Sigmoid colon (tissue), 7 donors: Measurements from ENCODE around the gene SNX3. TPM values are rescaled to one million over a fixed set of nuclear protein-coding genes. Genes with fewer than 3 reads are reported as not detected.

ENCODE experiments used
- DNase-seq: peaks from one replicate; pipeline ENCODE4 v3.0.0-alpha.2; 2019
- H3K27ac ChIP-seq, 4 donors: fragments of 200-600 bp; sonication (generic); one replicate each; pipeline ENCODE4 v1.5.1; 2016 to 2019; ENCODE audit warnings: mild to moderate bottlenecking in 1 of 4
- H3K27me3 ChIP-seq, 3 donors: fragments of 200-600 bp; sonication (generic); one replicate each; pipeline ENCODE4 v1.5.1; 2019; ENCODE audit warnings: mild to moderate bottlenecking in 1 of 3
- H3K36me3 ChIP-seq, 4 donors: fragments of 200-600 bp; sonication (generic); one replicate each; pipeline ENCODE4 v1.5.1; 2016 to 2019
- H3K4me1 ChIP-seq, 4 donors: fragments of 200-600 bp; sonication (generic); one replicate each; pipeline ENCODE4 v1.5.1; 2017 to 2019
- H3K4me3 ChIP-seq, 4 donors: fragments of 200-600 bp; sonication (generic); one replicate each; pipeline ENCODE4 v1.5.1; 2017 to 2019; ENCODE audit warnings: mild to moderate bottlenecking in 2 of 4, moderate library complexity in 1 of 4
- H3K9me3 ChIP-seq, 4 donors: fragments of 200-600 bp in 3 of 4; sonication (generic) in 3 of 4; one replicate each; pipeline versions ENCODE4 v1.5.1 to v1.6.1; 2013 to 2019
- EP300 ChIP-seq, 4 donors: sonication (generic); formaldehyde crosslinking; IDR thresholded peaks; one replicate each; pipeline ENCODE4 v1.6.1; 2017; ENCODE audit warnings: antibody characterized with exemption in 4 of 4
- POLR2A ChIP-seq, 2 donors: fragments of 450-650 bp; IDR thresholded peaks; one replicate each; pipeline ENCODE4 v1.6.1; 2016; ENCODE audit warnings: antibody characterized with exemption in 2 of 2, mild to moderate bottlenecking in 2 of 2, moderate library complexity in 2 of 2
- POLR2AphosphoS5 ChIP-seq, 4 donors: sonication (generic); formaldehyde crosslinking; IDR thresholded peaks; one replicate each; pipeline ENCODE4 v1.6.1; 2017; ENCODE audit warnings: antibody characterized with exemption in 4 of 4
- WGBS, 2 donors: extraction: QIAGEN DNeasy Blood & Tissue Kit; methylation state at CpG; one replicate each; pipeline ENCODE4 v1.1.7; 2013; 5-methylcytosine and 5-hydroxymethylcytosine counted together
- intact Hi-C: fragments of 100-400 bp; cut with DNase I; formaldehyde crosslinking; loops from one replicate; pipeline ENCODE4 v1.15.1; 2023
- polyA plus RNA-seq, 3 donors: library from polyadenylated mRNA; stranded (reverse); fragments of 200-250 nt; gene quantifications; one replicate each; pipeline ENCODE4 v1.2.3, GENCODE V29; 2013
- total RNA-seq, 4 donors: library from RNA; depleted of rRNA; stranded (reverse); fragments of >200 nt; gene quantifications; one replicate each; pipeline ENCODE4 v1.1.0, GENCODE V29; 2016
- TF ChIP-seq, protein P1 (sequence below), 4 experiments: fragments of 450-650 bp in 3 of 4; fragments of 200-600 bp in 1 of 4; IDR thresholded peaks; one replicate each; pipeline ENCODE4 v1.5.1; 2016 to 2019; ENCODE audit warnings: antibody characterized with exemption in 4 of 4, mild to moderate bottlenecking in 3 of 4, moderate library complexity in 2 of 4
- donor health status: healthy with polysubstance abuse.
- donor health status: Bipolar disorder and iron deficiency.
- donor health status: healthy.

The SNX3 gene
- total and polyA plus RNA-seq, 7 donors: 135 to 242 (median 220) TPM

DNA sequence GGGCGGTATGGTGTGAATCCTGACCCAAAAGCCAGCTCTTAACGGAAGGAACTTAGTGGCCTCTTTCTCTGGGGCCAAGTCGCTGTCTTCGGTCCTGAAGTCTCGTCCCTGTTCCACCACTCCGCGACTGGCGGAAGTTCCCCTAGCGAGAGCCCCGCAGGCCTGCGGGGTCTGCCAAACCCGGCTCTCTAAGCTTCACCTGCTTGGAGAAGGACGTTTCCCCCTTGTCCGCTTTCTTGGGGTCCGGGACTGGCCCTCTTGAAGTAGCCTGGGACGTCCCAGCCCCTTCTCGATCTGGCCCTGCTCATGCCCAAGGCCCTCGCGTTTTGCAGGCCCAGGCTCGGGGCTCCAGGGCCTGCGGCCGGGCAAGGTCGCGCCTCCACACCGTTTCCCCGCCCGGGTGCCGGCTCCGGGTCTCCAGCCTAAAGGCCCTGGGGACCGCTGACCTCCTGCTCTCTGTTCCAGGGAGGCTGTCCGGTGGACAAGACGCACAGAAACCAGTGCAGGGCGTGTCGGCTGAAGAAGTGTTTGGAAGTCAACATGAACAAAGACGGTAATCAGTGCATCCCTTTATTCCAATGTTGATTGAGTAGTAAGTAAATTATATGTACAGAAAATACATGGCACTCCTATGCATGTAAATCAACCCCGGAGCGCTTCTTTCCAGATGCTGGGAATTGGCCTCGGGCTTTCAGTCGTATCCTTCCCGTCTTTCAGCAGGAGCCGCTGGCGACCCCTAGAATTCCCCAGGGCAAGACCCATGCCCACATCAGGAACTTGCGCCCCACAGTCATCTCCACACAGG lies 86.3 kb downstream of the SNX3 start:
- no peak for DNase-seq

DNA sequence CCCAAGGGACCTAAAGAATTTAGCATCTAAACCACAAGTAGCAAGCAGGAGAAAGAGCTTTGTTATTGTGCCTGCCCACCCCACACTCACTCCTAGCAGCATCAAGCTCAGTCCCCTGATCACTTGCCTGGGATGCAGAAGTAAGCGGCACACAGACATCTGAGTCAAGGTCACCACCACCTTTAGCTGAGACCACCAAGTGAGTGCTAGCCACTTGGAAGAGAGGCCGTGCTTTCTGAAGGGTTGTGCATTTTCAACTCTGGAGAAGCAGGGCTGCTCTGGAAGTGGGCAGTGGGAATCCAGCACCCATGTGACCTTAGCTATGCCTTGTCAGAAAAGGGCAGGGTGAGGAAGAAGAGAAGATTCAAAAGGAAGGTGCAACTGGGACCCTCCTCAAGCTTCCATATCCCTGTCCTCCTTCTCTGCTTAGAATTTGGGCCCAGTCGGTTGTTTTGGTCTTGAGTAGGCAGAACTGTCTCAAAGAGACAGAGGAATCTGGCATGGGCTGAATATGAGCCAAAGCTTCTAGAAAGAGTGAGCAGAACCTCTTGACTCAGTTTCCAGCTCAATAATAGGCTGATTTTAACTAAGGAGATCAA lies 88.8 kb downstream of the SNX3 start:
- 27 to 67% methylated on average over 3 of the region's 3 CpGs for WGBS, 2 donors
- H3K4me1 ChIP-seq: peaks cover 0 to 46% (median 43%) of the 10 kb centered on the region in 4 donors

More for the DNA sequence above, 86.3 kb downstream of the SNX3 start:
- intact Hi-C loops: no loop called here
- H3K36me3 ChIP-seq: no peaks in the 10 kb centered on the region
- peaks cover 44 to 100% (median 80%) of the 10 kb centered on the region in 3 donors for H3K27me3 ChIP-seq
- peaks cover 0 to 21% (median 17%) of the 10 kb centered on the region in 4 donors for H3K4me1 ChIP-seq
- no peaks in the 10 kb centered on the region for H3K9me3 ChIP-seq
- WGBS, 2 donors: 11 to 21% methylated on average over 43 of the region's 43 CpGs
- TF ChIP-seq POLR2AphosphoS5 (IDR thresholded peaks at IDR 0.05): no peak
- TF ChIP-seq, protein P1, sequence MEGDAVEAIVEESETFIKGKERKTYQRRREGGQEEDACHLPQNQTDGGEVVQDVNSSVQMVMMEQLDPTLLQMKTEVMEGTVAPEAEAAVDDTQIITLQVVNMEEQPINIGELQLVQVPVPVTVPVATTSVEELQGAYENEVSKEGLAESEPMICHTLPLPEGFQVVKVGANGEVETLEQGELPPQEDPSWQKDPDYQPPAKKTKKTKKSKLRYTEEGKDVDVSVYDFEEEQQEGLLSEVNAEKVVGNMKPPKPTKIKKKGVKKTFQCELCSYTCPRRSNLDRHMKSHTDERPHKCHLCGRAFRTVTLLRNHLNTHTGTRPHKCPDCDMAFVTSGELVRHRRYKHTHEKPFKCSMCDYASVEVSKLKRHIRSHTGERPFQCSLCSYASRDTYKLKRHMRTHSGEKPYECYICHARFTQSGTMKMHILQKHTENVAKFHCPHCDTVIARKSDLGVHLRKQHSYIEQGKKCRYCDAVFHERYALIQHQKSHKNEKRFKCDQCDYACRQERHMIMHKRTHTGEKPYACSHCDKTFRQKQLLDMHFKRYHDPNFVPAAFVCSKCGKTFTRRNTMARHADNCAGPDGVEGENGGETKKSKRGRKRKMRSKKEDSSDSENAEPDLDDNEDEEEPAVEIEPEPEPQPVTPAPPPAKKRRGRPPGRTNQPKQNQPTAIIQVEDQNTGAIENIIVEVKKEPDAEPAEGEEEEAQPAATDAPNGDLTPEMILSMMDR (IDR thresholded peaks at IDR 0.05): no peak
- TF ChIP-seq EP300 (IDR thresholded peaks at IDR 0.05): no peak
- no peak for TF ChIP-seq POLR2A (IDR thresholded peaks at IDR 0.05)
- no peak overlapping the region for H3K27ac ChIP-seq
- no peak overlapping the region for H3K4me3 ChIP-seq

DNA sequence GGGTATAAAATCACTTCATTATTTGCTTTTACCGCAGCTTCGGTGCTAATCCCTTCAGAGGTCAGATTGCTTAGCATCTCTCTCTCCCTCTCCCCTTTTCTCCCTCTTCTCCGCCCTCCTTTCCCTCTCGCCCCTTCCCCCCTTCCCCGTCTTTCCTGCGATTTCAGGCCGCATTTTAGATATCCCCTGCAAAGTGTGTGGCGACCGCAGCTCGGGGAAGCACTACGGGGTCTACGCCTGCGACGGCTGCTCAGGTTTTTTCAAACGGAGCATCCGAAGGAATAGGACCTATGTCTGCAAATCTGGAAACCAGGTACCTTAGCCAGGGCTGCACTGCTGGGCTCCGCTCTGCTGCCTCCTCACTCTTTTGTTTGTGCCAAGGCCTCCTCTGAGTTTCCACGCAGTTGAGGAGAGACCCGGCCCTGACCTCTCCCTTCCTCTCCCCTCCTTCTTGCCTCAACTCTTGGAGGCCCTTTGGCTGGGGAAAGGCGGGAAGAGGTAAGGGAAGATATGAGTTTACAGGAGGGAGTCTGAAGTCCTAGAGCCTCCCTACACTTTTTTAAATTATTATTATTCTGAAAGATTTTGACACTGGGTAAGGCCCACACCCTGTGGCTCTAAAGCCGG lies 89.4 kb downstream of the SNX3 start:
- Histone ChIP-seq H3K4me1 (peaks cover 0 to 50% (median 47%) of the 10 kb centered on the region in 4 donors), H3K27me3 (peaks cover 67 to 100% (median 94%) of the 10 kb centered on the region in 3 donors)

More for the DNA sequence above, 88.8 kb downstream of the SNX3 start:
- Histone ChIP-seq H3K36me3 (no peaks in the 10 kb centered on the region), H3K9me3 (no peaks in the 10 kb centered on the region), H3K27ac (no peak overlapping the region), H3K4me3 (no peak overlapping the region), H3K27me3 (peaks cover 65 to 100% (median 94%) of the 10 kb centered on the region in 3 donors)
- intact Hi-C loops: no loop called here
- DNase-seq: no peak
- TF ChIP-seq POLR2AphosphoS5 (IDR thresholded peaks at IDR 0.05): no peak
- no peak for TF ChIP-seq POLR2A (IDR thresholded peaks at IDR 0.05)
- TF ChIP-seq EP300 (IDR thresholded peaks at IDR 0.05): no peak
- TF ChIP-seq, protein P1 (IDR thresholded peaks at IDR 0.05): no peak

More for the DNA sequence above, 89.4 kb downstream of the SNX3 start:
- H3K36me3 ChIP-seq: no peaks in the 10 kb centered on the region
- no peak overlapping the region for H3K4me3 ChIP-seq
- 16 to 41% methylated on average over 21 of the region's 21 CpGs for WGBS, 2 donors
- no peaks in the 10 kb centered on the region for H3K9me3 ChIP-seq
- DNase-seq: no peak
- no peak overlapping the region for H3K27ac ChIP-seq
- intact Hi-C loops: no loop called here
- TF ChIP-seq, protein P1 (IDR thresholded peaks at IDR 0.05): no peak
- TF ChIP-seq POLR2A (IDR thresholded peaks at IDR 0.05) (no peak), POLR2AphosphoS5 (IDR thresholded peaks at IDR 0.05) (no peak), EP300 (IDR thresholded peaks at IDR 0.05) (no peak)
